Naive thymus-derived CD4-positive, alpha-beta T cell (primary cell): ENCODE results near the gene PCCA. TPM values are rescaled to one million over a fixed set of nuclear protein-coding genes. Genes with fewer than 3 reads are reported as not detected.

Source experiments
- ATAC-seq: fragments of 150-1000 bp; cut with Tn5 transposase; 2 replicates; pipeline ENCODE4 v1.10.0; 2021; ENCODE audit warnings: mild to moderate bottlenecking, moderate library complexity
- CTCF ChIA-PET: fragments of 350-600 bp; sonication (Branson Sonifier 250); formaldehyde crosslinking; loops from one replicate; lab custom pipeline; 2021; ENCODE audit warnings: antibody characterized with exemption; lab: Charles Lee
- POLR2A ChIA-PET: fragments of 350-600 bp; sonication (Branson Sonifier 250); formaldehyde crosslinking; loops from one replicate; lab custom pipeline; 2021; ENCODE audit warnings: antibody characterized with exemption, inconsistent platforms; lab: Charles Lee
- DNase-seq, 9 donors: peaks; one replicate each; pipeline versions ENCODE4 v3.0.0 to v3.0.0-alpha.2; 2020 to 2022; ENCODE audit warnings: mixed read lengths in 1 of 9
- H3K27ac ChIP-seq: one replicate; pipeline ENCODE4 v1.7.0; 2013; ENCODE audit warnings: mild to moderate bottlenecking, low read depth, low read length, moderate library complexity
- H3K27me3 ChIP-seq, 2 donors: one replicate each; pipeline ENCODE4 v1.7.0; 2013; ENCODE audit warnings: low read length in 2 of 2, mild to moderate bottlenecking in 2 of 2, moderate library complexity in 2 of 2; ENCODE audit not compliant: control insufficient read depth in 2 of 2, insufficient read depth in 2 of 2
- H3K36me3 ChIP-seq, 3 experiments: 1 replicate in 2 of 3; 2 replicates in 1 of 3; pipeline ENCODE4 v1.7.0; 2013; ENCODE audit warnings: low read length in 3 of 3, mild to moderate bottlenecking in 3 of 3, moderate library complexity in 1 of 3; ENCODE audit not compliant: insufficient read depth in 3 of 3, control insufficient read depth in 2 of 3
- H3K4me1 ChIP-seq, 2 donors: one replicate each; pipeline ENCODE4 v1.7.0; 2013; ENCODE audit warnings: low read length in 2 of 2, mild to moderate bottlenecking in 2 of 2, moderate library complexity in 1 of 2; ENCODE audit not compliant: control insufficient read depth in 2 of 2, insufficient read depth in 2 of 2
- H3K4me3 ChIP-seq: 2 replicates; pipeline ENCODE4 v1.7.0; 2013; ENCODE audit warnings: mild to moderate bottlenecking, low read length
- H3K9me3 ChIP-seq, 3 experiments: 1 replicate in 2 of 3; 2 replicates in 1 of 3; pipeline ENCODE4 v1.7.0; 2013; ENCODE audit warnings: low read length in 3 of 3; ENCODE audit not compliant: control insufficient read depth in 2 of 3
- H3K27ac Mint-ChIP-seq, 9 donors: one replicate each; pipeline ENCODE4 v1.8.0; 2020 to 2022; ENCODE audit warnings: mixed read lengths in 9 of 9, mild to moderate bottlenecking in 8 of 9, moderate library complexity in 5 of 9, inconsistent platforms in 2 of 9
- H3K27me3 Mint-ChIP-seq, 5 donors: one replicate each; pipeline ENCODE4 v1.8.0; 2021 to 2022; ENCODE audit warnings: mixed read lengths in 5 of 5, mild to moderate bottlenecking in 1 of 5
- H3K36me3 Mint-ChIP-seq, 5 donors: one replicate each; pipeline ENCODE4 v1.8.0; 2020 to 2022; ENCODE audit warnings: mixed read lengths in 5 of 5, mild to moderate bottlenecking in 3 of 5, inconsistent platforms in 1 of 5
- H3K4me1 Mint-ChIP-seq, 7 donors: one replicate each; pipeline ENCODE4 v1.8.0; 2020 to 2022; ENCODE audit warnings: mixed read lengths in 7 of 7, mild to moderate bottlenecking in 3 of 7, inconsistent platforms in 1 of 7
- H3K4me3 Mint-ChIP-seq, 10 donors: one replicate each; pipeline ENCODE4 v1.8.0; 2020 to 2022; ENCODE audit warnings: mild to moderate bottlenecking in 10 of 10, mixed read lengths in 10 of 10, moderate library complexity in 6 of 10, inconsistent platforms in 2 of 10
- H3K9me3 Mint-ChIP-seq, 11 donors: one replicate each; pipeline ENCODE4 v1.8.0; 2020 to 2022; ENCODE audit warnings: mixed read lengths in 11 of 11, mild to moderate bottlenecking in 4 of 11, inconsistent platforms in 1 of 11, moderate library complexity in 1 of 11
- intact Hi-C, 2 donors: fragments of 100-400 bp; cut with micrococcal nuclease; formaldehyde crosslinking; loops; one replicate each; pipeline ENCODE4 v1.15.1; 2023
- polyA plus RNA-seq, 2 donors: library from polyadenylated mRNA; unstranded; fragments of 300-500 nt; fragmentation: Illumina TruSeq; gene quantifications; one replicate each; pipeline ENCODE4 v1.2.3, GENCODE V29; 2021
- total RNA-seq, 6 experiments: library from RNA in 5 of 6; stranded (reverse) in 5 of 6; gene quantifications; 1 replicate in 5 of 6; 2 replicates in 1 of 6; pipeline ENCODE4 v1.2.3 and lab custom pipeline; 2021 to 2026

The PCCA gene
- total and polyA plus RNA-seq, 7 experiments from 2014 or later = 7.3 to 14.6 (median 11.3) TPM

- H3K27ac Mint-ChIP-seq = peak overlapping the region in 6 of 9 donors; percentile 4 to 88 (median 26)
- peak in 5 of 9 donors; percentile 5 to 34 (median 15) for DNase-seq
- intact Hi-C loops = loop anchor here in 1 of 2 donors (2.0 to 10.0 kb wide), 3 partner anchors 41 to 399 kb away; no protein-coding TSS in a partner anchor
These were observed 305.3 kb downstream of the PCCA start for GRCh38 chr13:100394005-100394695.

GRCh38 chr13:100395698-100396373 lies 306.9 kb downstream of the PCCA start:
- Mint-ChIP-seq H3K4me1 (peaks cover 0 to 35% (median 4%) of the 10 kb centered on the region in 7 donors), H3K36me3 (peaks cover 0 to 24% (median 21%) of the 10 kb centered on the region in 5 donors), H3K27me3 (no peaks in the 10 kb centered on the region), H3K4me3 (no peak overlapping the region), H3K9me3 (peaks cover 0 to 12% (median 2%) of the 10 kb centered on the region in 11 donors), H3K27ac (no peak overlapping the region)
- H3K4me3 ChIP-seq = no peak overlapping the region
- POLR2A ChIA-PET = no interaction called here
- no peaks in the 10 kb centered on the region for H3K4me1 ChIP-seq
- no peak overlapping the region for H3K27ac ChIP-seq
- CTCF ChIA-PET = no interaction called here
- ATAC-seq = no peak
- H3K9me3 ChIP-seq = no peaks in the 10 kb centered on the region
- intact Hi-C loops = loop anchor here (1.0 to 10.0 kb wide), 3 partner anchors 15 to 401 kb away; no protein-coding TSS in a partner anchor
- no peak for DNase-seq
- H3K36me3 ChIP-seq = no peaks in the 10 kb centered on the region
- H3K27me3 ChIP-seq = no peaks in the 10 kb centered on the region

More at GRCh38 chr13:100394005-100394695, 305.3 kb downstream of the PCCA start:
- H3K27me3 ChIP-seq = no peaks in the 10 kb centered on the region
- H3K9me3 Mint-ChIP-seq = peaks cover 0 to 2% (median 0%) of the 10 kb centered on the region in 11 donors
- CTCF ChIA-PET = no interaction called here
- no peaks in the 10 kb centered on the region for H3K9me3 ChIP-seq
- H3K4me3 Mint-ChIP-seq = peak overlapping the region in 1 of 10 donors; percentile 71
- H3K4me1 Mint-ChIP-seq = peaks cover 0 to 33% (median 4%) of the 10 kb centered on the region in 7 donors
- no peaks in the 10 kb centered on the region for H3K36me3 ChIP-seq
- no peaks in the 10 kb centered on the region for H3K4me1 ChIP-seq
- no peak overlapping the region for H3K27ac ChIP-seq
- POLR2A ChIA-PET = no interaction called here
- peaks cover 0 to 13% (median 8%) of the 10 kb centered on the region in 5 donors for H3K36me3 Mint-ChIP-seq
- H3K27me3 Mint-ChIP-seq = no peaks in the 10 kb centered on the region
- H3K4me3 ChIP-seq = no peak overlapping the region
- ATAC-seq = peak; percentile 24

DNA sequence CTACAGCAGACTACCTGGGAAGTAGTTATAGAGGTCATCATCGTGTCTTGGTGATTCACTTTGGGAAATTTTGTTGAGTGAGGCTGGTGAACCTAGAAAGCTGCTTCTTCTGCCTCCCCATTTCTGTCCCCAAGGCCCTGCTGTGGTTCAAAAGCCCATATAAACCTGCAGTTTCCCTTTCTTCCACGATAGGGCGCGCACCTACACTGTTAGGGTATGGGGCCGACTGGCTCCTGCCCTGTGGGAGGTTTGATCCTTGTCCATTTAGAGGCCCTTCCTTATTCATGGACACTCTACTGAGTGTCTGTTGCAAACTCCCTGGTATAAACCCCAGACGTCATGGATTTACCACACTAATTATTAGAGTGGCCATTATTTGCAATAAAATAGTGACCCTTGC lies 307.9 kb downstream of the PCCA start:
- Mint-ChIP-seq H3K4me3 (no peak overlapping the region), H3K4me1 (peaks cover 0 to 39% (median 4%) of the 10 kb centered on the region in 7 donors), H3K36me3 (peaks cover 0 to 28% (median 26%) of the 10 kb centered on the region in 5 donors), H3K27me3 (no peaks in the 10 kb centered on the region), H3K9me3 (peaks cover 0 to 19% (median 9%) of the 10 kb centered on the region in 11 donors), H3K27ac (no peak overlapping the region)
- H3K4me3 ChIP-seq = no peak overlapping the region
- H3K9me3 ChIP-seq = no peaks in the 10 kb centered on the region
- DNase-seq (no peak), ATAC-seq (no peak)
- no peaks in the 10 kb centered on the region for H3K4me1 ChIP-seq
- intact Hi-C loops = loop anchor here in 1 of 2 donors (10.0 kb wide), 1 partner anchor 402 kb away; no protein-coding TSS in a partner anchor
- no peaks in the 10 kb centered on the region for H3K27me3 ChIP-seq
- no peak overlapping the region for H3K27ac ChIP-seq
- ChIA-PET CTCF (no interaction called here), POLR2A (no interaction called here)
- H3K36me3 ChIP-seq = no peaks in the 10 kb centered on the region

- peaks cover 2 to 30% (median 29%) of the 10 kb centered on the region in 5 donors for H3K36me3 Mint-ChIP-seq
- Histone ChIP-seq H3K27ac (no peak overlapping the region), H3K36me3 (no peaks in the 10 kb centered on the region), H3K9me3 (no peaks in the 10 kb centered on the region), H3K27me3 (no peaks in the 10 kb centered on the region), H3K4me1 (no peaks in the 10 kb centered on the region), H3K4me3 (no peak overlapping the region)
- H3K9me3 Mint-ChIP-seq = peaks cover 0 to 25% (median 12%) of the 10 kb centered on the region in 11 donors
- no peak overlapping the region for H3K4me3 Mint-ChIP-seq
- H3K27me3 Mint-ChIP-seq = no peaks in the 10 kb centered on the region
- peaks cover 0 to 40% (median 4%) of the 10 kb centered on the region in 7 donors for H3K4me1 Mint-ChIP-seq
- intact Hi-C loops = loop anchor here in 1 of 2 donors (10.0 kb wide), 1 partner anchor 403 kb away; no protein-coding TSS in a partner anchor
- DNase-seq (no peak), ATAC-seq (no peak)
- ChIA-PET CTCF (no interaction called here), POLR2A (no interaction called here)
- H3K27ac Mint-ChIP-seq = no peak overlapping the region
These were observed 308.7 kb downstream of the PCCA start for GRCh38 chr13:100397627-100398026.

DNA sequence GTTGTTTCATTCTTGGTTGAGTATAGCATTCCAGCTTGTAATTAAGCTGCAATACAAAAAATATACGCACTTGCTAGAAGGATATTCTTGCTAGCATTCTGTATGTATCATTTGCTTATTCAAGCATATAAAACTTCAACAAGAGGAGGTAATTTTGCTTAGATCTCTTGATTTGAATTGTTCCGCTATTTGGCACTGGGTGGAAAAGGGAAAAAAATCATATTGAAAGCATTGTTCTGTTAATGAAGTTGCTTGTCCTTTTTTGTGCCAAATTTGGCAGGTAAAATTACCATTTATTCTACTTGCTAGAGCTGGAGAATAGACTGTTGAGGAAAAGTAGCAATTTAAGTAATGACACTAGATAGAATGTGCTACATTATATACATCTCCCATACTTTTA lies 309.5 kb downstream of the PCCA start:
- no peak overlapping the region for H3K27ac Mint-ChIP-seq
- no peaks in the 10 kb centered on the region for H3K4me1 ChIP-seq
- H3K9me3 ChIP-seq = peaks cover 0 to 4% (median 0%) of the 10 kb centered on the region in 3 experiments
- ChIA-PET CTCF (no interaction called here), POLR2A (no interaction called here)
- H3K36me3 ChIP-seq = no peaks in the 10 kb centered on the region
- DNase-seq (no peak), ATAC-seq (no peak)
- intact Hi-C loops = loop anchor here in 1 of 2 donors (10.0 kb wide), 1 partner anchor 404 kb away; no protein-coding TSS in a partner anchor
- H3K27me3 ChIP-seq = no peaks in the 10 kb centered on the region
- no peaks in the 10 kb centered on the region for H3K27me3 Mint-ChIP-seq
- peaks cover 9 to 38% (median 34%) of the 10 kb centered on the region in 5 donors for H3K36me3 Mint-ChIP-seq
- no peak overlapping the region for H3K4me3 Mint-ChIP-seq
- no peak overlapping the region for H3K27ac ChIP-seq
- H3K9me3 Mint-ChIP-seq = peaks cover 5 to 32% (median 18%) of the 10 kb centered on the region in 11 donors
- no peak overlapping the region for H3K4me3 ChIP-seq
- peaks cover 0 to 39% (median 0%) of the 10 kb centered on the region in 7 donors for H3K4me1 Mint-ChIP-seq

- H3K27ac Mint-ChIP-seq = no peak overlapping the region
- peaks cover 0 to 13% (median 0%) of the 10 kb centered on the region in 3 experiments for H3K9me3 ChIP-seq
- CTCF ChIA-PET = interaction anchor here (0.5 kb wide), 1 partner anchor 681 kb away, joined by 3 read pairs; no protein-coding TSS in a partner anchor
- no peak for ATAC-seq
- DNase-seq = no peak
- no peak overlapping the region for H3K4me3 Mint-ChIP-seq
- H3K4me1 ChIP-seq = no peaks in the 10 kb centered on the region
- H3K36me3 Mint-ChIP-seq = peaks cover 14 to 48% (median 44%) of the 10 kb centered on the region in 5 donors
- peaks cover 5 to 43% (median 23%) of the 10 kb centered on the region in 11 donors for H3K9me3 Mint-ChIP-seq
- H3K27me3 ChIP-seq = no peaks in the 10 kb centered on the region
- peaks cover 0 to 34% (median 0%) of the 10 kb centered on the region in 7 donors for H3K4me1 Mint-ChIP-seq
- H3K27me3 Mint-ChIP-seq = no peaks in the 10 kb centered on the region
- H3K27ac ChIP-seq = no peak overlapping the region
- intact Hi-C loops = loop anchor here in 1 of 2 donors (10.0 kb wide), 1 partner anchor 405 kb away; no protein-coding TSS in a partner anchor
- POLR2A ChIA-PET = no interaction called here
- H3K36me3 ChIP-seq = no peaks in the 10 kb centered on the region
- H3K4me3 ChIP-seq = no peak overlapping the region
These were observed 310.6 kb downstream of the PCCA start for GRCh38 chr13:100399455-100399854.
